Small intestine (tissue), 7 donors: ENCODE results near the gene TNN. TPM values are rescaled to one million over a fixed set of nuclear protein-coding genes. Genes with fewer than 3 reads are reported as not detected.

ENCODE experiments used
- DNase-seq, 2 donors: peaks; one replicate each; pipeline versions ENCODE4 v3.0.0 to v3.0.0-alpha.2; 2013
- FAIRE-seq: peaks from 2 replicates; lab custom pipeline; 2012; peaks lifted over from hg19 to GRCh38; lab: Jason Lieb, UNC
- H3K27ac ChIP-seq, 3 donors: one replicate each; pipeline ENCODE4 v1.5.1; 2013; ENCODE audit warnings: low read length in 2 of 3, mild to moderate bottlenecking in 2 of 3, control low read depth in 1 of 3, inconsistent platforms in 1 of 3, low read depth in 1 of 3, moderate library complexity in 1 of 3
- H3K27me3 ChIP-seq, 3 donors: one replicate each; pipeline ENCODE4 v1.6.1; 2013; ENCODE audit warnings: low read length in 3 of 3, inconsistent platforms in 1 of 3; ENCODE audit not compliant: control insufficient read depth in 3 of 3, insufficient read depth in 3 of 3
- H3K36me3 ChIP-seq, 3 donors: one replicate each; pipeline ENCODE4 v1.6.1; 2013; ENCODE audit warnings: low read length in 3 of 3, inconsistent platforms in 1 of 3, low read depth in 1 of 3, mild to moderate bottlenecking in 1 of 3, moderate library complexity in 1 of 3; ENCODE audit not compliant: control insufficient read depth in 3 of 3, insufficient read depth in 2 of 3
- H3K4me1 ChIP-seq, 3 donors: one replicate each; pipeline ENCODE4 v1.6.1; 2013; ENCODE audit warnings: low read length in 2 of 3, inconsistent platforms in 1 of 3, low read depth in 1 of 3, mild to moderate bottlenecking in 1 of 3, moderate library complexity in 1 of 3; ENCODE audit not compliant: control insufficient read depth in 3 of 3, insufficient read depth in 2 of 3
- H3K4me3 ChIP-seq, 3 donors: one replicate each; pipeline ENCODE4 v1.5.1; 2013; ENCODE audit warnings: low read length in 3 of 3, control low read depth in 1 of 3, inconsistent platforms in 1 of 3, low read depth in 1 of 3, mild to moderate bottlenecking in 1 of 3, moderate library complexity in 1 of 3
- H3K9me3 ChIP-seq, 2 donors: one replicate each; pipeline ENCODE4 v1.6.1; 2013; ENCODE audit warnings: low read depth in 1 of 2, low read length in 1 of 2; ENCODE audit not compliant: control insufficient read depth in 2 of 2, insufficient read depth in 1 of 2
- WGBS, 3 donors: extraction: QIAGEN DNeasy Blood & Tissue Kit; methylation state at CpG; one replicate each; pipeline ENCODE4 v1.1.7; 2013; 5-methylcytosine and 5-hydroxymethylcytosine counted together
- polyA plus RNA-seq, 4 donors: library from polyadenylated mRNA; stranded (reverse) in 3 of 4; unstranded in 1 of 4; fragments of 200-250 nt in 3 of 4; fragments of 120-200 nt in 1 of 4; gene quantifications; one replicate each; pipeline versions ENCODE4 v1.2.1 to v1.2.3, GENCODE V29; 2013
- donor health status: healthy with polysubstance abuse.
- donor health status: control.
- donor health status: control.
- donor health status: Bipolar disorder and iron deficiency.
- donor health status: healthy.

The TNN gene
- polyA plus RNA-seq, 4 donors = 0.01 to 0.28 TPM; not detected in 2

GRCh38 chr1:175147569-175147968 lies 79.9 kb downstream of the TNN start:
- no peak for DNase-seq
- H3K9me3 ChIP-seq = no peaks in the 10 kb centered on the region
- peaks cover 0 to 17% (median 0%) of the 10 kb centered on the region in 3 donors for H3K27me3 ChIP-seq
- no peak overlapping the region for H3K4me3 ChIP-seq
- no peak for FAIRE-seq
- no peak overlapping the region for H3K27ac ChIP-seq
- WGBS, 3 donors = 91 to 95% (median 92%) methylated on average over 5 of the region's 5 CpGs
- H3K36me3 ChIP-seq = no peaks in the 10 kb centered on the region
- H3K4me1 ChIP-seq = peaks cover 0 to 9% (median 0%) of the 10 kb centered on the region in 3 donors

DNA sequence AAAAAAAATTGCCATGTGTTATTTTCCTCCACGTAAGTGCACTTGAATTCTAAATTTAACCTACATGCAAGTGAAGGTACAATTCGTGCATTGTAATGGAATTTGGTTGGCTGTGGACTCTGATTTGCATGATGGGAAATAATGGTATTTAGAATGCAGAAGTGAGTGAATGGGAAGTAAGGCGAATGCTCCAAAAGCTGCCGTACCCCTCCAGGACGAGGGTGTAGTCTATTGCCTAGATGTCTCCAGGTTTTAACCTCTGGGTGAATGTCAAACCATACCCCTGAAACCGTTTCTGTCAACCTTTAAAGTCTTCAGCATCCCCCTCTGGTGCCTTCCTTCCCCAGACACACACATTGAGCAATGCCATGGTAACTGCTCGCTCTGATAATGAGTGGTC lies 80.4 kb downstream of the TNN start:
- Histone ChIP-seq H3K4me3 (no peak overlapping the region), H3K27ac (no peak overlapping the region), H3K36me3 (no peaks in the 10 kb centered on the region), H3K9me3 (no peaks in the 10 kb centered on the region), H3K4me1 (peaks cover 0 to 9% (median 0%) of the 10 kb centered on the region in 3 donors), H3K27me3 (peaks cover 0 to 20% (median 0%) of the 10 kb centered on the region in 3 donors)
- DNase-seq = no peak
- FAIRE-seq = no peak
- 68 to 71% (median 70%) methylated on average over 7 of the region's 7 CpGs for WGBS, 3 donors

DNA sequence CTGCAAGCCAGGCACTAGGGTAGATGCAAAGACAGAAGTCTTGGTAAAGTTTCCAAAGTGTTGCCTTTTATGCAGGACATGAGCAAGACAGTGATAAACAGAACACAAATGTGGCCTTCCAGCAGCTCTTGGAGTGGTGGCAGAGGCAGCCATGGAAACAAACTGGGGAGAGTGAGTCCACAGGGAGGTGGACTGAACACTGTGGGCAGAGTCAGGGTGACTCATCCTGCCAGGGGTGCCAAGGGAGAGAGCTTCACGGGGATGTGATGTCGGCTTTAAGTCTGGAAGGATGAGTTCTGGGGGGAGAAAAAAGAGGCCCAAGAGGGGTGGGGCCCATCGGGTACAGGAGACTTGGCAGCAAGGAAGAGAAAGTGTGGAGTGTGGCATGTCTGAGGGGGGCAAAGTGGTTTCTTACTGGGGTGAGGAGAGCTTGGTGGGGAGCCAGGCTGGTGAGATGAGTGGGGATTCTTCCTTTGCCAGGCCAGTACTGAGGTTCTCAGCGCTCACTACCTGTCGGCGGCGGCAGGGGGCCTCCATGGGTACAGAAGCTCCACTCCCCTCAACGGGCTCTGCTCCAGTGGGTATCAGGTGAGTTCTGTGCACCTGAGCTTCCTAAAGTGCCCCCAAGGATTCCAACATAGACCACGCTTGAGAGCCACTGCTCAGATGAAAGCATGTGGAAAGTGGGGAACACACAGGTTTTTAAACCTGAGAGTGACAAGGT lies 83.1 kb downstream of the TNN start:
- Histone ChIP-seq H3K4me1 (peaks cover 0 to 9% (median 0%) of the 10 kb centered on the region in 3 donors), H3K9me3 (no peaks in the 10 kb centered on the region), H3K27me3 (peaks cover 0 to 33% (median 0%) of the 10 kb centered on the region in 3 donors), H3K27ac (no peak overlapping the region), H3K4me3 (no peak overlapping the region), H3K36me3 (no peaks in the 10 kb centered on the region)
- WGBS, 3 donors = 62 to 77% (median 67%) methylated on average over 9 of the region's 9 CpGs
- peak in 1 of 2 donors; percentile 13 for DNase-seq
- FAIRE-seq = no peak

- FAIRE-seq (no peak), DNase-seq (peak; percentile 58 to 75)
- H3K36me3 ChIP-seq = no peaks in the 10 kb centered on the region
- H3K27ac ChIP-seq = no peak overlapping the region
- no peak overlapping the region for H3K4me3 ChIP-seq
- peaks cover 0 to 4% (median 0%) of the 10 kb centered on the region in 3 donors for H3K4me1 ChIP-seq
- peaks cover 0 to 33% (median 0%) of the 10 kb centered on the region in 3 donors for H3K27me3 ChIP-seq
- no peaks in the 10 kb centered on the region for H3K9me3 ChIP-seq
- 3 to 7% (median 3%) methylated on average over 13 to 15 of the region's 15 CpGs for WGBS, 3 donors
These were observed 84.5 kb downstream of the TNN start for GRCh38 chr1:175152006-175152652.

GRCh38 chr1:175154629-175155472 lies 87.2 kb downstream of the TNN start:
- H3K36me3 ChIP-seq = peaks cover 0 to 5% (median 4%) of the 10 kb centered on the region in 3 donors
- no peaks in the 10 kb centered on the region for H3K9me3 ChIP-seq
- peaks cover 0 to 4% (median 0%) of the 10 kb centered on the region in 3 donors for H3K4me1 ChIP-seq
- DNase-seq = peak; percentile 70 to 74
- no peak for FAIRE-seq
- no peak overlapping the region for H3K4me3 ChIP-seq
- H3K27ac ChIP-seq = no peak overlapping the region
- peaks cover 0 to 30% (median 0%) of the 10 kb centered on the region in 3 donors for H3K27me3 ChIP-seq
- WGBS, 3 donors = 15 to 26% (median 16%) methylated on average over 11 of the region's 11 CpGs

DNA sequence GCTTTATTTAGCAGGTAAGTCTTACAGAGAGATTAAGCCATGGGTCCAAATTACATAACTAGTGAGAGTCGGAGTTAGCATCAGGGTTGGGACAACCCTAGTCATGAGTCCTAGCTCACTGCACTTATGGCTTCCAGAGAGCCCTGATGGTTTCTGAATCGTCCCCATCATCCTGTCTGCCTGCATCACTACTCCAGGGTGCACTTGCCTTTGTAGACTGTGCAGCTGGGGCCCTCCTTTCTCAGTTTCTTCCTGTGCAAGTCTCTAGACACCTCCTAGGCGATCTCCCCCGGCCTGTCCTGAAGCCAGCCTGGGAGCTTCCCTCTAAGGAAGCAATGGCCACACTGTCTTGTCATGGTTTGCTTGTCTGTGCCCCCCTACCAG lies 87.8 kb downstream of the TNN start:
- no peak for FAIRE-seq
- no peak overlapping the region for H3K4me3 ChIP-seq

DNA sequence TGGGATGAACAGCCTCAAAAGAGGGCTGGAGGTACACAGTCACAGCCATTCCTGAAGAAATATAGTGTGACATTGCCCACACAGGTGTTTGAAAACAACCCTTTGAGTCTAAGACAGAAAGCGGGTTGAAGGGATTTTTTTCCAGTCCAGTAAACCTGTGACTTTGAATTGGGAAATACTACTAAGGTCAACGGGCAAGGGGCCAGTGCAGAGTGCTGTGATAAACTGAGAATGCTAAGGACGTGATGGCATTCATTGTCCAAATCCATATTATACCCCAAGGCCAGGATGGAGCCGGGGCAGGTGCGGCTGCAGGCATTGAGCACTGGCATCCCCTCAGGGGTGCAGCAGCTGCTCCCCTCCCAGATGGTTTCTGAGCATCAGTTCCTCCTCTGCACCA lies 88.3 kb downstream of the TNN start:
- H3K4me3 ChIP-seq = no peak overlapping the region

More for the DNA sequence above, 87.8 kb downstream of the TNN start:
- no peak overlapping the region for H3K27ac ChIP-seq
- peaks cover 0 to 29% (median 0%) of the 10 kb centered on the region in 3 donors for H3K27me3 ChIP-seq
- peaks cover 0 to 10% (median 7%) of the 10 kb centered on the region in 3 donors for H3K36me3 ChIP-seq
- WGBS, 3 donors = 65 to 76% (median 74%) methylated on average over 4 of the region's 4 CpGs
- H3K4me1 ChIP-seq = peaks cover 0 to 4% (median 0%) of the 10 kb centered on the region in 3 donors
- DNase-seq = no peak
- H3K9me3 ChIP-seq = no peaks in the 10 kb centered on the region

DNA sequence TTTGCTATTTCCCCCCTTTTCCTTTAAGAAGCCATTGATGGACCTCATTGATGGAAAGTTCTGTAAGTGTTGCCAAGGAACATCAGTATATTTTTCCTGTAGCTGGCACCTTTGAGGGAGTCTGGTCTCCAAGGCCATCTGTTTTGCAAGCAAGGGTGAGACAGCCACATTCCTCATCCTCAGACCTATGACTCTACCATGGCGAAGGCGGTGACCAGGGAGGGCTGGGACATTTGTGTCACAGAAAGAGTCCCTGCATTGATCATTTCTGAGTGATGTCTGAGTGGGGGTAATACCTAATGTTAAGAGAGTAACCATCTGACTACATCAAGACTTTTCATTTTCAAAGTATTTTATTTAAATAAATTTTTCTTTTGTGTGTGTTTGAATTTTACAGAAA lies 89.6 kb downstream of the TNN start:
- no peak for FAIRE-seq
- Histone ChIP-seq H3K36me3 (peaks cover 3 to 18% (median 14%) of the 10 kb centered on the region in 3 donors), H3K9me3 (no peaks in the 10 kb centered on the region), H3K4me1 (peaks cover 0 to 2% (median 0%) of the 10 kb centered on the region in 3 donors), H3K27ac (no peak overlapping the region), H3K27me3 (peaks cover 0 to 18% (median 0%) of the 10 kb centered on the region in 3 donors), H3K4me3 (no peak overlapping the region)
- WGBS, 3 donors = 91 to 98% (median 96%) methylated on average over 2 of the region's 2 CpGs
- no peak for DNase-seq

More for the DNA sequence above, 88.3 kb downstream of the TNN start:
- Histone ChIP-seq H3K9me3 (no peaks in the 10 kb centered on the region), H3K27me3 (peaks cover 0 to 25% (median 0%) of the 10 kb centered on the region in 3 donors), H3K36me3 (peaks cover 3 to 14% (median 10%) of the 10 kb centered on the region in 3 donors), H3K4me1 (peaks cover 0 to 4% (median 0%) of the 10 kb centered on the region in 3 donors), H3K27ac (no peak overlapping the region)
- 59 to 63% (median 60%) methylated on average over 5 of the region's 5 CpGs for WGBS, 3 donors
- DNase-seq (peak in 1 of 2 donors; percentile 16), FAIRE-seq (no peak)
